RWPE1 (cell line): Measurements from ENCODE around the gene MGST3.

Experiments
- CTCF ChIA-PET: fragments of 350-600 bp; sonication (Branson Sonifier 250); formaldehyde crosslinking; extraction: SDS; loops from one replicate; lab custom pipeline; 2021; lab: Yijun Ruan, JAX
- POLR2A ChIA-PET: fragments of 400-600 bp; formaldehyde crosslinking; extraction: SDS; loops from one replicate; lab custom pipeline; 2020; ENCODE audit warnings: antibody characterized with exemption; ENCODE audit not compliant: low non-redundant PET; lab: Yijun Ruan, JAX
- DNase-seq: peaks from one replicate; pipeline ENCODE4 v3.0.0; 2012; ENCODE audit warnings: low spot score
- H3K27ac ChIP-seq: fragments of 450-650 bp; 2 replicates; pipeline ENCODE4 v1.5.1; 2017
- CTCF ChIP-seq: fragments of 450-650 bp; conservative IDR thresholded peaks from 2 replicates; pipeline ENCODE4 v1.5.1; 2017; ENCODE audit warnings: low read depth, mild to moderate bottlenecking

The MGST3 gene

GRCh38 chr1:165688046-165688445 is 57.0 kb downstream of the MGST3 start:
- DNase-seq, result no peak
- H3K27ac ChIP-seq, result no peak overlapping the region
- no peak for TF ChIP-seq CTCF
- ChIA-PET POLR2A (no interaction called here), CTCF (no interaction called here)

- TF ChIP-seq CTCF, result no peak
- CTCF ChIA-PET, result interaction anchor here (0.6 kb wide), 1 partner anchor 78 kb away, joined by 3 read pairs; no protein-coding TSS in a partner anchor
- DNase-seq, result no peak
- POLR2A ChIA-PET, result no interaction called here
- peak overlapping the region; percentile 87 for H3K27ac ChIP-seq
Measured at GRCh38 chr1:165695031-165695430, 64.0 kb downstream of the MGST3 start.

GRCh38 chr1:165696625-165697100 is 65.6 kb downstream of the MGST3 start:
- ChIA-PET CTCF (no interaction called here), POLR2A (no interaction called here)
- DNase-seq, result peak; percentile 18
- H3K27ac ChIP-seq, result no peak overlapping the region
- no peak for TF ChIP-seq CTCF

- ChIA-PET CTCF (interaction anchor here (0.6 to 0.8 kb wide), 5 partner anchors 28 to 900 kb away, joined by 3 to 6 read pairs (median 3); no protein-coding TSS in a partner anchor), POLR2A (no interaction called here)
- H3K27ac ChIP-seq, result peak overlapping the region; percentile 96
- TF ChIP-seq CTCF, result no peak
- DNase-seq, result peak; percentile 14
Measured at GRCh38 chr1:165697491-165697880, 66.5 kb downstream of the MGST3 start.

- ChIA-PET POLR2A (interaction anchor here (0.8 kb wide), 1 partner anchor 66 kb away, joined by 3 read pairs; no protein-coding TSS in a partner anchor), CTCF (interaction anchor here (0.6 to 0.8 kb wide), 6 partner anchors 11 to 899 kb away, joined by 3 to 6 read pairs (median 3); no protein-coding TSS in a partner anchor)
- peak; percentile 52 for TF ChIP-seq CTCF
- DNase-seq, result peak; percentile 80
- H3K27ac ChIP-seq, result peak within 1 kb of the TSS; percentile 96
Measured at GRCh38 chr1:165697881-165698760, 67.1 kb downstream of the MGST3 start, which contains the start of gene ALDH9A1. Gene ALDH9A1, minus strand, starts transcription at chr1:165698562. Its CDS starts 4 bp downstream, at chr1:165698558.

- ChIA-PET CTCF (interaction anchor here (0.7 to 0.8 kb wide), 3 partner anchors 10 to 995 kb away, joined by 3 to 5 read pairs (median 3); no protein-coding TSS in a partner anchor), POLR2A (interaction anchor here (0.8 kb wide), 1 partner anchor 66 kb away, joined by 3 read pairs; no protein-coding TSS in a partner anchor)
- no peak for DNase-seq
- H3K27ac ChIP-seq, result peak overlapping the region; percentile 96
- TF ChIP-seq CTCF, result no peak
Measured at GRCh38 chr1:165698761-165699052, 67.7 kb downstream of the MGST3 start.
